ENCODE measurements around the gene RNGTT. TPM values are rescaled to one million over a fixed set of nuclear protein-coding genes. Genes with fewer than 3 reads are reported as not detected.

The RNGTT gene
- total RNA-seq, 1 donor from 2014 or later = 14.4 TPM

- DNase-seq (ENCODE audit: low read depth) = no peak
- Histone ChIP-seq H3K4me3 (ENCODE audit: low read depth, low read length) (no peak overlapping the region), H3K36me3 (ENCODE audit: control insufficient read depth, insufficient read depth, low read length) (no peaks in the 10 kb centered on the region), H3K27me3 (ENCODE audit: control insufficient read depth, insufficient read depth, low read length) (no peaks in the 10 kb centered on the region)
- no peak for TF ChIP-seq CTCF (IDR thresholded peaks at IDR 0.05; ENCODE audit: insufficient read depth, low read length, poor library complexity, severe bottlenecking)
Observed at GRCh38 chr6:88680654-88681053, 282.8 kb downstream of the RNGTT start.

- Histone ChIP-seq H3K36me3 (ENCODE audit: control insufficient read depth, insufficient read depth, low read length) (no peaks in the 10 kb centered on the region), H3K4me3 (ENCODE audit: low read depth, low read length) (no peak overlapping the region), H3K27me3 (ENCODE audit: control insufficient read depth, insufficient read depth, low read length) (no peaks in the 10 kb centered on the region)
- TF ChIP-seq CTCF (IDR thresholded peaks at IDR 0.05; ENCODE audit: insufficient read depth, low read length, poor library complexity, severe bottlenecking) = no peak
- no peak for DNase-seq (ENCODE audit: low read depth)
Observed at GRCh38 chr6:88679841-88680240, 283.6 kb downstream of the RNGTT start.

DNA sequence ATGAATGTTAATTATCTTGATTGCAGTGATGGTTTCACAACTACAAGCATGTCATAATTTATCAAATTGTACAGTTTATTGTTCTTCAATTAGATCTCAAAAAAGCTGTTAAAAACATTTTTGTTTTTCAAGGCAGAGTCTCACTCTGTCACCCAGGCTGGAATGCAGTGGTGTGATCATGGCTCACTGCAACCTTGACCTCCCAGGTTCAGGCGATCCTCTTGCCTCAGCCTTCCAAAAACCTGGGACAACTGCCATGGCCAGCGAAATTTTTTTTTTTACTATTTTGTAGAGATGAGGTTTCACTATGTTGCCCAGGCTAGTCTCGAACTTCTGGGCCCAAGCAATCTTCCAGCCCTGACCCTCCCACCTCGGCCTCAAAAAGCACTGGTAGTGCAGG lies 286.1 kb downstream of the RNGTT start:
- Histone ChIP-seq H3K36me3 (ENCODE audit: control insufficient read depth, insufficient read depth, low read length) (no peaks in the 10 kb centered on the region), H3K4me3 (ENCODE audit: low read depth, low read length) (no peak overlapping the region), H3K27me3 (ENCODE audit: control insufficient read depth, insufficient read depth, low read length) (no peaks in the 10 kb centered on the region)
- no peak for DNase-seq (ENCODE audit: low read depth)
- TF ChIP-seq CTCF (IDR thresholded peaks at IDR 0.05; ENCODE audit: insufficient read depth, low read length, poor library complexity, severe bottlenecking) = no peak

GRCh38 chr6:88671624-88672023 lies 291.8 kb downstream of the RNGTT start:
- no peak overlapping the region for H3K4me3 ChIP-seq (ENCODE audit: low read depth, low read length)
- no peaks in the 10 kb centered on the region for H3K27me3 ChIP-seq (ENCODE audit: control insufficient read depth, insufficient read depth, low read length)
- no peaks in the 10 kb centered on the region for H3K36me3 ChIP-seq (ENCODE audit: control insufficient read depth, insufficient read depth, low read length)
- DNase-seq (ENCODE audit: low read depth) = no peak
- TF ChIP-seq CTCF (IDR thresholded peaks at IDR 0.05; ENCODE audit: insufficient read depth, low read length, poor library complexity, severe bottlenecking) = no peak

DNA sequence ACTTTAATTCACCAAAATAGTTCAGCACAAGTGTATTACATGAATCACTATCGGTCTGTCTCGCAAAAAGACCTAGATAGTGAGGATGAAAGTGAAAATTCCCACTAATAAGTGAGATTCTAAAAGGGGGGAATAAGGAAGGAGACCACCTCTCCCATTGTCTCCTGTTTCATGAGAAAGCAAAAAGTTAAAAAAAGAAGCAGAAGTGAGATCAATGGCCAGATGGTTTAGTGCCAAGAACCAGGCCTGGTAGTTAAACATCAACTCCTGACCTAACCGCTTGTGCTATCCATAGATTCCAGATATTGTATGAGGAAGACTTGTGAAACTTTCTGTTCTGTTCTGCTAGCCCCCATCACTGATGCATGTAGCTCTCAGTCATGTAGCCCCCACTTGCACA lies 293.0 kb downstream of the RNGTT start:
- TF ChIP-seq CTCF (IDR thresholded peaks at IDR 0.05; ENCODE audit: insufficient read depth, low read length, poor library complexity, severe bottlenecking) = no peak
- DNase-seq (ENCODE audit: low read depth) = no peak
- Histone ChIP-seq H3K27me3 (ENCODE audit: control insufficient read depth, insufficient read depth, low read length) (no peaks in the 10 kb centered on the region), H3K36me3 (ENCODE audit: control insufficient read depth, insufficient read depth, low read length) (no peaks in the 10 kb centered on the region), H3K4me3 (ENCODE audit: low read depth, low read length) (no peak overlapping the region)

GRCh38 chr6:88669475-88669874 lies 293.9 kb downstream of the RNGTT start:
- Histone ChIP-seq H3K36me3 (ENCODE audit: control insufficient read depth, insufficient read depth, low read length) (no peaks in the 10 kb centered on the region), H3K27me3 (ENCODE audit: control insufficient read depth, insufficient read depth, low read length) (no peaks in the 10 kb centered on the region), H3K4me3 (ENCODE audit: low read depth, low read length) (no peak overlapping the region)
- TF ChIP-seq CTCF (IDR thresholded peaks at IDR 0.05; ENCODE audit: insufficient read depth, low read length, poor library complexity, severe bottlenecking) = no peak
- no peak for DNase-seq (ENCODE audit: low read depth)
